Measurements from ENCODE around the gene EIF4H.
A peak's percentile ranks its signal among the peaks of the same experiment; 100 is the strongest.
"Not testable (repeated sequence)": the region's sequence is repeated elsewhere in the genome, so short reads cannot be mapped to it uniquely, and the experiment has no call there.

Gene EIF4H

DNA sequence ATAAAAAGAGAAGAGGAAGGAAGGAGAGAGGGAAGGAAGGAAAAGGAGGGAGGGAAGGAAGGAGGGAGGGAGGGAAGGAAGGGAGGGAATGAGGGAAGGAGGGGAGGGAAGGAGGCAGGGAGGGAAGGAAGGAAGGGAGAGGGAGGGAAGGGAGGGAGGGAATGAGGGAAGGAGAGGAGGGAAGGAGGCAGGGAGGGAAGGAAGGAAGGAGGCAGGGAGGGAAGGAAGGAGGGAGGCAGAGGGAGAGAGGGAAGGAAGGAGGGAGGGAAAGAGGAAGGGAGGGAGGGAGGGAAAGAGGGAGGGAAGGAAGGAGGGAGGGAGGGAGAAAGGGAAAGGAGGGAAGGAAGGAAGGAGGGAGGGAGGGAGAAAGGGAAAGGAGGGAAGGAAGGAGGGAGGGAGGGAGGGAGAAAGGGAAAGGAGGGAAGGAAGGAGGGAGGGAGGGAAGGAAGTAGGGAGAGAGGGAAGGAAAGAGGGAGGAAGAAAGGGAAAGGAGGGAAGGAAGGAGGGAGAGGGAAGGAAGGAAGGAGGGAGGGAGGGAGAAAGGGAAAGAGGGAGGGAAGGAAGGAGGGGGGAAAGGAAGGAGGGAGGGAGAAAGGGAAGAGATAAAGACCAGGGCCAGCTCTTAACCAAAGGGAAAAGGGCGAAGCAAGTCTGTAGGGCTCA is 29.9 kb downstream of the EIF4H start:
- in situ Hi-C loops (cut with HindIII; ENCODE audit: low sequenced_read_pairs), result no loop called here
- no peak overlapping the region for H3K4me3 ChIP-seq (ENCODE audit: low read depth, low read length)
- TF ChIP-seq, protein P1, sequence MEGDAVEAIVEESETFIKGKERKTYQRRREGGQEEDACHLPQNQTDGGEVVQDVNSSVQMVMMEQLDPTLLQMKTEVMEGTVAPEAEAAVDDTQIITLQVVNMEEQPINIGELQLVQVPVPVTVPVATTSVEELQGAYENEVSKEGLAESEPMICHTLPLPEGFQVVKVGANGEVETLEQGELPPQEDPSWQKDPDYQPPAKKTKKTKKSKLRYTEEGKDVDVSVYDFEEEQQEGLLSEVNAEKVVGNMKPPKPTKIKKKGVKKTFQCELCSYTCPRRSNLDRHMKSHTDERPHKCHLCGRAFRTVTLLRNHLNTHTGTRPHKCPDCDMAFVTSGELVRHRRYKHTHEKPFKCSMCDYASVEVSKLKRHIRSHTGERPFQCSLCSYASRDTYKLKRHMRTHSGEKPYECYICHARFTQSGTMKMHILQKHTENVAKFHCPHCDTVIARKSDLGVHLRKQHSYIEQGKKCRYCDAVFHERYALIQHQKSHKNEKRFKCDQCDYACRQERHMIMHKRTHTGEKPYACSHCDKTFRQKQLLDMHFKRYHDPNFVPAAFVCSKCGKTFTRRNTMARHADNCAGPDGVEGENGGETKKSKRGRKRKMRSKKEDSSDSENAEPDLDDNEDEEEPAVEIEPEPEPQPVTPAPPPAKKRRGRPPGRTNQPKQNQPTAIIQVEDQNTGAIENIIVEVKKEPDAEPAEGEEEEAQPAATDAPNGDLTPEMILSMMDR (IDR thresholded peaks at IDR 0.05; ENCODE audit: low read depth, low read length), result no peak
- no peak for DNase-seq (ENCODE audit: low read depth, low spot score)

GRCh38 chr7:74206052-74206451 is 31.9 kb downstream of the EIF4H start:
- H3K4me3 ChIP-seq (ENCODE audit: low read depth, low read length); DNase-seq (ENCODE audit: low read depth, low spot score); in situ Hi-C loops (cut with HindIII; ENCODE audit: low sequenced_read_pairs): not testable (repeated sequence)

- H3K4me3 ChIP-seq (ENCODE audit: low read depth, low read length), result peak overlapping the region; percentile 7
- DNase-seq (ENCODE audit: low read depth, low spot score), result peak; percentile 69
- in situ Hi-C loops (cut with HindIII; ENCODE audit: low sequenced_read_pairs), result no loop called here
- TF ChIP-seq, protein P1 (IDR thresholded peaks at IDR 0.05; ENCODE audit: low read depth, low read length), result peak; percentile 92
These were observed 32.5 kb downstream of the EIF4H start for GRCh38 chr7:74206589-74207120.

DNA sequence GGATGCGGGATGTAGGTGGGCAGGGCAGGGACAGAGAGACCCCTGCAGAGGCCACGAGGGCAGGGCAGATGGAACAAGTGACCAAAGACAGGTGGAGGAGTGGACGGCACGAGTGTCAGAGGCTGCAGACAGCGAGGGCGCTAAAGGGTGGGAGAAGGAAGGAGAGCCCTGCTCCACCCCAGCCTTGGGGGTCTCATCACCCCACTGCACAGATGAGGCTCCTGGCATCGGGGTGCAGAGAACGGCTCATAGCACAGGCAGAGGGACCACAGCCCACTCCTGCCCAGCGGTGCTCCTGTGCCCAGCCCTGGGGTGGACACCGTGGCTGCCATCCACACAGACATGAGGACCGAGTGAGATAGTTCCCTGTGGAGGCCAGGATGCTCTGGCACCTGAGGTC is 33.4 kb downstream of the EIF4H start:
- TF ChIP-seq, protein P1 (IDR thresholded peaks at IDR 0.05; ENCODE audit: low read depth, low read length), result no peak
- no peak for DNase-seq (ENCODE audit: low read depth, low spot score)
- no peak overlapping the region for H3K4me3 ChIP-seq (ENCODE audit: low read depth, low read length)
- in situ Hi-C loops (cut with HindIII; ENCODE audit: low sequenced_read_pairs), result no loop called here

DNA sequence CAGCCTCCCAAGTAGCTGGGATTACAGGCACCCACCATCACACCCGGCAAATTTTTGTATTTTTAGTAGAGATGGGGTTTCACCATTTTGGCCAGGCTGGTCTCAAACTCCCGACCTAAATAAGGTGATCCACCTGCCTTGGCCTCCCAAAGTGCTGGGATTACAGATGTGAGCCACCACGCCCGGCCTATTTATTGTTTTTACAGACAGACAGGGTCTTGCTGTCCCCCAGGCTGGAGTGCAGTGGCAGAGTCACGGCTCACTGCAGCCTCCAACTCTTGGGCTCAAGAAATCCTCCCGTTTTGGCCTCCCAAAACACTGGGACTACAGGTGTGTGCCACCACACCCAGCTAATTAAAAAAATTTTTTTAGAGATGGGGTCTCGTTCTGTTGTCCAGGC is 34.1 kb downstream of the EIF4H start:
- in situ Hi-C loops (cut with HindIII; ENCODE audit: low sequenced_read_pairs); H3K4me3 ChIP-seq (ENCODE audit: low read depth, low read length); DNase-seq (ENCODE audit: low read depth, low spot score): not testable (repeated sequence)

GRCh38 chr7:74212661-74213060 is 38.5 kb downstream of the EIF4H start:
- no peak overlapping the region for H3K4me3 ChIP-seq (ENCODE audit: low read depth, low read length)
- DNase-seq (ENCODE audit: low read depth, low spot score), result no peak
- TF ChIP-seq, protein P1 (IDR thresholded peaks at IDR 0.05; ENCODE audit: low read depth, low read length), result no peak
- in situ Hi-C loops (cut with HindIII; ENCODE audit: low sequenced_read_pairs), result no loop called here

DNA sequence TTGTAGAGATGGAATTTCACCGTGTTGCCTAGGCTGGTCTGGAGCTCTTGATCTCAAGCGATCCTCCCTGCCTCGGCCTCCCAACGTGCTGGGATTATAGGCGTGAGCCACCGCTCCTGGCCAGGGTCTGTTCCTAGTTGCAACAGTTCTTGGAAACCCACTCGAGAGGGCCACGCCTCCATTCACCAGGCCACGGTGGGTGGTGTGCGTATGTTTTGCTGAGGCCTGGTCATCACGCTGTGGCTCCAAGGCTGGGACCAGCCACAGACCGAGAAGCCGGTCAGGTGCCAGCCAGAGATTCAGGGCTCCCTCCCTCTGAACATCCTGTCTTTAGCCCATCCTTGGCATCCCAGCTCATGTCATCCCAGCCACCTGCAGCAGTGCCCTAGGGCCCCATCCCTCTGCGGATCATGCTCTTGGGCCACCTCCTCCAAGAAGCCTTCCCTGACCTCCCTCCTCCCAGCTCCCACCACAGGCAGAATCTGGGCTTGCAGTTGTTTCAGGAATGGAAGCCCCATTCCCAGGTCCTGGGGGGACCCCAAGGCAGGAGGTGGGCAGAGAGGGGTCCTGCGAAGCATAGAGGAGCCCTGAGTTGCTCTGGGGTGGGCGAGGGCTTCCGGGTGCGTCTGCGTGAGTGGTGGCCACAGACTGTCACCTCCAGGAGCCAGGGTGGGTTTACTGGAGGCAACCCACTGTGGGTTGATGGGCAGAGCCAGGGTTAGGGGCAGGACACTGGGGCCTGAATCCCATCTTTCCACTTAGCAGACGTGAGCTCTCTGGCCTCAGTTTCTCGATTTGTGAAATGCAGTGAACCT is 40.9 kb downstream of the EIF4H start:
- in situ Hi-C loops (cut with HindIII; ENCODE audit: low sequenced_read_pairs), result no loop called here
- DNase-seq (ENCODE audit: low read depth, low spot score), result no peak
- no peak overlapping the region for H3K4me3 ChIP-seq (ENCODE audit: low read depth, low read length)
- TF ChIP-seq, protein P1 (IDR thresholded peaks at IDR 0.05; ENCODE audit: low read depth, low read length), result no peak
